ENCODE data around the gene OR2A5. TPM values are rescaled to one million over a fixed set of nuclear protein-coding genes. Genes with fewer than 3 reads are reported as not detected.

OR2A5 gene
- total and polyA plus RNA-seq, 2 experiments from 2014 or later, result not detected

DNA sequence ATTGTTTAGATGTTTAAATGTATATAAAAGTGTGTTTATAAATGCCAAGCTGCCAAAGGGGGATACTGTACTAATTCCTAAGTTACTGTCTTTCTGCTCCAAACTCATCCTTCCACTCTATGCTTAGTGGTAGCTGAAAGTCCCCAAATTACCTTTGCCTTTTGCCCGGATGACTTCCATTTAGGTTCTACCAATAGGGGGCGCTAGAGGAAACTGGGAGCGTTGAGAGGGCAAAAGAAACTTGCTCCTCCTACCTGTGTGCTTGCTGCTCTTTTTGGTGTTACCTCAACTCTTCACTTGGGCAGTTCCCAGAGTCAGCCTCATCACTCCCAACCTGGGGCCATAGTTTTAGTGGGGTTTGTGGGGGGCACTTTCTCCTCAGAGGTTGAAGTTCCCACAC, 15.0 kb downstream of the OR2A5 start:
- H2AFZ ChIP-seq, result no peak overlapping the region
- in situ Hi-C loops (cut with MboI), result no loop called here
- H4K20me1 ChIP-seq (ENCODE audit: insufficient read depth), result no peaks in the 10 kb centered on the region
- no peaks in the 10 kb centered on the region for H3K4me1 ChIP-seq (ENCODE audit: insufficient read depth)
- TF ChIP-seq EZH2 (IDR thresholded peaks at IDR 0.05; ENCODE audit: insufficient read depth, poor library complexity, severe bottlenecking), result no peak
- TF ChIP-seq EZH2phosphoT487 (IDR thresholded peaks at IDR 0.05; ENCODE audit: insufficient read depth, low read depth), result no peak
- no peak for DNase-seq
- H3K79me2 ChIP-seq (ENCODE audit: insufficient read depth), result no peaks in the 10 kb centered on the region
- H3K9me3 ChIP-seq (ENCODE audit: low read depth), result no peaks in the 10 kb centered on the region
- H3K9me2 ChIP-seq (ENCODE audit: insufficient read depth), result no peaks in the 10 kb centered on the region
- no peak overlapping the region for H3K4me2 ChIP-seq (ENCODE audit: unreplicated experiment)
- H3K27me3 ChIP-seq (replicated peaks; ENCODE audit: insufficient read depth), result peaks cover 9% of the 10 kb centered on the region; the same call in 1 of the 2 replicates
- H3K9ac ChIP-seq, result no peak overlapping the region
- no peaks in the 10 kb centered on the region for H3F3A ChIP-seq (ENCODE audit: insufficient read depth)
- H3K27ac ChIP-seq, result no peak overlapping the region
- no peaks in the 10 kb centered on the region for H3K36me3 ChIP-seq (ENCODE audit: low read depth)
- 33 to 36% methylated on average over 3 of the region's 3 CpGs for WGBS, 2 experiments (ENCODE audit: low coverage in 1 of 2, low lambda C conversion rate in 2 of 2, missing lambda C conversion rate in 2 of 2)
- H3K4me3 ChIP-seq, result no peak overlapping the region

DNA sequence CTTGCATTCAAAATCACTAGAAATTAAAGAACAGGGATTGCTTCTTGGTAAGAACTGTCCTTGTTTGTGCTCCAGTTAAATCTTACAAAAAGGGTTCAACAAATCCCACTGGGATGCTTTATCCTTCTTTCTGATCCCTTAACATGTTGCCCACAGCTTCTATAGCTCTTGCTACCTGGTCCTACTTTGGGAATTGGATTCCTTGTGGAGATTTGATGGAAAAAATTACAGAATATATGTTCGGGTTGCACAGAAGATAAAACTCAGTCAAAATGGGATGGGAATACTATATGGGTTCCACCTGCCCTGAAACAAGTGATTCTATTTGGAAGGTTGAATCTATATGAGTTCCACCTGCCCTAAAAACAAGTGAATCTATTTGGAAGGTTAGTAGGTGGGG, 20.8 kb downstream of the OR2A5 start, which contains the start of gene OR2A25:
Gene OR2A25 (plus strand): TSS at position 301 of the 400 bp plus-strand sequence. CDS start 4,409 bp downstream, outside the sequence.
- 3 to 29% methylated on average over 1 of the region's 1 CpG for WGBS, 2 experiments (ENCODE audit: low coverage in 1 of 2, low lambda C conversion rate in 2 of 2, missing lambda C conversion rate in 2 of 2)
- in situ Hi-C loops (cut with MboI), result no loop called here
- Histone ChIP-seq H3K36me3 (ENCODE audit: low read depth) (no peaks in the 10 kb centered on the region), H2AFZ (no peak within 1 kb of the TSS), H3K4me1 (ENCODE audit: insufficient read depth) (no peaks in the 10 kb centered on the region), H3K9me2 (ENCODE audit: insufficient read depth) (no peaks in the 10 kb centered on the region), H3F3A (ENCODE audit: insufficient read depth) (no peaks in the 10 kb centered on the region), H3K4me2 (ENCODE audit: unreplicated experiment) (no peak within 1 kb of the TSS), H3K9ac (no peak within 1 kb of the TSS), H3K79me2 (ENCODE audit: insufficient read depth) (no peaks in the 10 kb centered on the region), H3K9me3 (ENCODE audit: low read depth) (no peaks in the 10 kb centered on the region), H4K20me1 (ENCODE audit: insufficient read depth) (no peaks in the 10 kb centered on the region), H3K27me3 (replicated peaks; ENCODE audit: insufficient read depth) (0 out of 2 replicates have a peak, but pooled peaks cover 6% of the 10 kb centered on the region), H3K27ac (no peak within 1 kb of the TSS), H3K4me3 (no peak within 1 kb of the TSS)
- TF ChIP-seq EZH2phosphoT487 (IDR thresholded peaks at IDR 0.05; ENCODE audit: insufficient read depth, low read depth) (no peak), EZH2 (IDR thresholded peaks at IDR 0.05; ENCODE audit: insufficient read depth, poor library complexity, severe bottlenecking) (no peak)
- DNase-seq, result no peak

DNA sequence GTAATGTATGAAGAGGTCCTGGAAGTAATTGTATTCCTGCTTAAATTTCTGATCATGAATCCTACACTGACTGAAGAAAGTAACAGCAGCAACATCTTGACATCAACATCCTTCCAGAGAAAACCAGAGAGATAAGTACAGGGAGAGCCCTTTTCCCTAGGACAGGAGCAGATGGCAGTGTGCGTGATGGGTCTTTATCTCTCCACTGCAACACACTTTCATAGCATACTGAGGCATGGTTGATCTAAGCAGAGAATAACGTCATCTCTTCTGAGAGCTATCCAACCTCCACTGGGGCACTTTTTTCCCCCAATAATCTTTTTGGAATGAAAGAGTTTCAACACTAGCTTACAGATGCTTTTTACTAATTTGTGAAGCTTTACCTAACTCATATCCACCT, 21.2 kb downstream of the OR2A5 start:
- in situ Hi-C loops (cut with MboI), result no loop called here
- no peaks in the 10 kb centered on the region for H3K79me2 ChIP-seq (ENCODE audit: insufficient read depth)
- H2AFZ ChIP-seq, result no peak overlapping the region
- no peak for DNase-seq
- no peak overlapping the region for H3K27ac ChIP-seq
- no peak overlapping the region for H3K9ac ChIP-seq
- no peaks in the 10 kb centered on the region for H3F3A ChIP-seq (ENCODE audit: insufficient read depth)
- no peaks in the 10 kb centered on the region for H3K9me3 ChIP-seq (ENCODE audit: low read depth)
- H3K4me2 ChIP-seq (ENCODE audit: unreplicated experiment), result no peak overlapping the region
- no peaks in the 10 kb centered on the region for H4K20me1 ChIP-seq (ENCODE audit: insufficient read depth)
- no peak for TF ChIP-seq EZH2phosphoT487 (IDR thresholded peaks at IDR 0.05; ENCODE audit: insufficient read depth, low read depth)
- TF ChIP-seq EZH2 (IDR thresholded peaks at IDR 0.05; ENCODE audit: insufficient read depth, poor library complexity, severe bottlenecking), result no peak
- H3K9me2 ChIP-seq (ENCODE audit: insufficient read depth), result no peaks in the 10 kb centered on the region
- 21 to 31% methylated on average over 2 of the region's 2 CpGs for WGBS, 2 experiments (ENCODE audit: low coverage in 1 of 2, low lambda C conversion rate in 2 of 2, missing lambda C conversion rate in 2 of 2)
- H3K4me3 ChIP-seq, result no peak overlapping the region
- H3K27me3 ChIP-seq (replicated peaks; ENCODE audit: insufficient read depth), result 0 out of 2 replicates have a peak, but pooled peaks cover 2% of the 10 kb centered on the region
- no peaks in the 10 kb centered on the region for H3K4me1 ChIP-seq (ENCODE audit: insufficient read depth)
- H3K36me3 ChIP-seq (ENCODE audit: low read depth), result no peaks in the 10 kb centered on the region

DNA sequence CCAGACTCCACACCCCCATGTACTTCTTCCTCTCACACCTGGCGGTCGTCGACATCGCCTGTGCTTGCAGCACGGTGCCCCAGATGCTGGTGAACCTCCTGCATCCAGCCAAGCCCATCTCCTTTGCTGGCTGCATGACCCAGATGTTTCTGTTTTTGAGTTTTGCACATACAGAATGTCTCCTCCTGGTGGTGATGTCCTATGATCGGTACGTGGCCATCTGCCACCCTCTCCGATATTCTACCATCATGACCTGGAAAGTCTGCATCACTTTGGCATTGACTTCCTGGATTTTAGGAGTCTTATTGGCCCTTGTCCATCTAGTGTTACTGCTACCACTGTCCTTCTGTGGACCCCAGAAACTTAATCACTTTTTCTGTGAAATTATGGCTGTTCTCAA, 25.6 kb downstream of the OR2A5 start:
- Histone ChIP-seq H3K4me2 (ENCODE audit: unreplicated experiment) (no peak overlapping the region), H4K20me1 (ENCODE audit: insufficient read depth) (no peaks in the 10 kb centered on the region), H2AFZ (no peak overlapping the region), H3K27me3 (replicated peaks; ENCODE audit: insufficient read depth) (no peaks in the 10 kb centered on the region), H3K9me2 (ENCODE audit: insufficient read depth) (no peaks in the 10 kb centered on the region), H3K9me3 (ENCODE audit: low read depth) (no peaks in the 10 kb centered on the region), H3K79me2 (ENCODE audit: insufficient read depth) (no peaks in the 10 kb centered on the region), H3K9ac (no peak overlapping the region), H3K4me1 (ENCODE audit: insufficient read depth) (no peaks in the 10 kb centered on the region), H3K4me3 (no peak overlapping the region), H3K27ac (no peak overlapping the region), H3K36me3 (ENCODE audit: low read depth) (no peaks in the 10 kb centered on the region), H3F3A (ENCODE audit: insufficient read depth) (no peaks in the 10 kb centered on the region)
- 63 to 65% methylated on average over 8 of the region's 8 CpGs for WGBS, 2 experiments (ENCODE audit: low coverage in 1 of 2, low lambda C conversion rate in 2 of 2, missing lambda C conversion rate in 2 of 2)
- in situ Hi-C loops (cut with MboI), result no loop called here
- DNase-seq, result no peak
- TF ChIP-seq EZH2 (IDR thresholded peaks at IDR 0.05; ENCODE audit: insufficient read depth, poor library complexity, severe bottlenecking) (no peak), EZH2phosphoT487 (IDR thresholded peaks at IDR 0.05; ENCODE audit: insufficient read depth, low read depth) (no peak)

DNA sequence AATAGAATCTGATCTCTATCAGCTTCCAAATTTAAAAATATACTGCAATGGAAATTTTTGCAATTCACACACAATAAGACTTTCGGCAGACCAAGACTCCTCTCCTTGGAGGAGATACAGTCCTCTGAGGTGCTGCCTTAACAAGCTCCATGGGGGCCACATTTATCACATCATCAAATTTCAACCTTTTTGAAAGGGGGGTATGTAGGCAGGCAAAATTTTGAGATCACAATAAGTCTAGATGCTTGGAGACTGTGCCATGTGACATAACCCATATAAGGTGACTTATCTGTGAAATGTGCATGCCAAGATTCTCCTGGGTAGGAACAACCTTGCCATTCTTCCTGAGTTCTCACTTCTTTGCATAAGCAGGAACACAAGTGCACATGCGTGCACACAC, 37.2 kb downstream of the OR2A5 start, which contains the start of gene OR2A12:
Gene OR2A12 (plus strand): TSS at position 301 of the 400 bp plus-strand sequence. CDS start 8,830 bp downstream, outside the sequence.
- H3K27me3 ChIP-seq (replicated peaks; ENCODE audit: insufficient read depth), result no peaks in the 10 kb centered on the region
- DNase-seq, result no peak
- no peak within 1 kb of the TSS for H3K9ac ChIP-seq
- no peak for TF ChIP-seq EZH2 (IDR thresholded peaks at IDR 0.05; ENCODE audit: insufficient read depth, poor library complexity, severe bottlenecking)
- TF ChIP-seq EZH2phosphoT487 (IDR thresholded peaks at IDR 0.05; ENCODE audit: insufficient read depth, low read depth), result no peak
- no peaks in the 10 kb centered on the region for H4K20me1 ChIP-seq (ENCODE audit: insufficient read depth)
- no peak within 1 kb of the TSS for H3K4me3 ChIP-seq
- H3K36me3 ChIP-seq (ENCODE audit: low read depth), result no peaks in the 10 kb centered on the region
- no peaks in the 10 kb centered on the region for H3F3A ChIP-seq (ENCODE audit: insufficient read depth)
- no peaks in the 10 kb centered on the region for H3K9me3 ChIP-seq (ENCODE audit: low read depth)
- no peaks in the 10 kb centered on the region for H3K9me2 ChIP-seq (ENCODE audit: insufficient read depth)
- WGBS, 2 experiments (ENCODE audit: low coverage in 1 of 2, low lambda C conversion rate in 2 of 2, missing lambda C conversion rate in 2 of 2), result 59 to 62% methylated on average over 2 of the region's 2 CpGs
- H3K4me2 ChIP-seq (ENCODE audit: unreplicated experiment), result no peak within 1 kb of the TSS
- in situ Hi-C loops (cut with MboI), result no loop called here
- no peak within 1 kb of the TSS for H3K27ac ChIP-seq
- H3K4me1 ChIP-seq (ENCODE audit: insufficient read depth), result no peaks in the 10 kb centered on the region
- H3K79me2 ChIP-seq (ENCODE audit: insufficient read depth), result no peaks in the 10 kb centered on the region
- no peak within 1 kb of the TSS for H2AFZ ChIP-seq
